NCI-H2171 (cell line): ENCODE results near the gene PACSIN2.

ENCODE experiments used
- DNase-seq: peaks from one replicate; lab custom pipeline; 2025; lab: John Stamatoyannopoulos, UW

The PACSIN2 gene

GRCh38 chr22:42857845-42858481, 157.0 kb downstream of the PACSIN2 start:
- DNase-seq, result no peak

- DNase-seq, result peak; percentile 92
Measured at GRCh38 chr22:42856865-42857704, 157.9 kb downstream of the PACSIN2 start, which contains the start of gene ARFGAP3. Gene ARFGAP3, minus strand, starts transcription at chr22:42857273. Its CDS starts 91 bp downstream, at chr22:42857182.

- peak; percentile 39 for DNase-seq
Measured at GRCh38 chr22:42856179-42856864, 158.6 kb downstream of the PACSIN2 start.

- DNase-seq, result no peak
Measured at GRCh38 chr22:42855721-42856120, 159.2 kb downstream of the PACSIN2 start.

- no peak for DNase-seq
Measured at GRCh38 chr22:42855211-42855610, 159.7 kb downstream of the PACSIN2 start.

- DNase-seq, result no peak
Measured at GRCh38 chr22:42848941-42849550, 165.9 kb downstream of the PACSIN2 start.

- no peak for DNase-seq
Measured at GRCh38 chr22:42847110-42847509, 167.8 kb downstream of the PACSIN2 start.

GRCh38 chr22:42844756-42845155, 170.2 kb downstream of the PACSIN2 start:
- no peak for DNase-seq

GRCh38 chr22:42842658-42843370, 172.1 kb downstream of the PACSIN2 start:
- no peak for DNase-seq

- DNase-seq, result no peak
Measured at GRCh38 chr22:42841444-42841843, 173.5 kb downstream of the PACSIN2 start.

- no peak for DNase-seq
Measured at GRCh38 chr22:42837556-42837955, 177.4 kb downstream of the PACSIN2 start.

- no peak for DNase-seq
Measured at GRCh38 chr22:42836026-42836425, 178.9 kb downstream of the PACSIN2 start.

- DNase-seq, result no peak
Measured at GRCh38 chr22:42834177-42834949, 180.6 kb downstream of the PACSIN2 start.

- DNase-seq, result no peak
Measured at GRCh38 chr22:42833104-42833503, 181.8 kb downstream of the PACSIN2 start.

- DNase-seq, result no peak
Measured at GRCh38 chr22:42831712-42832111, 183.2 kb downstream of the PACSIN2 start.

GRCh38 chr22:42830161-42830560, 184.8 kb downstream of the PACSIN2 start:
- no peak for DNase-seq

GRCh38 chr22:42829302-42829701, 185.6 kb downstream of the PACSIN2 start:
- no peak for DNase-seq

GRCh38 chr22:42825796-42826195, 189.2 kb downstream of the PACSIN2 start:
- DNase-seq, result no peak

- no peak for DNase-seq
Measured at GRCh38 chr22:42821386-42821785, 193.6 kb downstream of the PACSIN2 start.

GRCh38 chr22:42820045-42820763, 194.7 kb downstream of the PACSIN2 start:
- DNase-seq, result no peak
